ENCODE measurements around the gene PREX1.

GRCh38 chr20:48847498-48848205, 19.9 kb upstream of the PREX1 start:
- no peak for TF ChIP-seq CTCF (IDR thresholded peaks at IDR 0.05; ENCODE audit: low read depth, low read length)
- TF ChIP-seq POLR2A (IDR thresholded peaks at IDR 0.05; ENCODE audit: extremely low read depth, insufficient read length), result no peak
- no peak for TF ChIP-seq MYC (IDR thresholded peaks at IDR 0.05; ENCODE audit: low read depth, low read length)
